Measurements from ENCODE around the gene OSR1. TPM values are rescaled to one million over a fixed set of nuclear protein-coding genes. Genes with fewer than 3 reads are reported as not detected.

Gene OSR1
- total and polyA plus RNA-seq, 10 of the 15 experiments (the other 5 are each of a cell fraction or from before 2014, with no cell fraction given): not detected

GRCh38 chr2:19347619-19348562 lies 10.5 kb downstream of the OSR1 start (continued):
- TF ChIP-seq MTA3 (IDR thresholded peaks at IDR 0.05; ENCODE audit: borderline replicate concordance, low read length): no peak
- TF ChIP-seq BACH1 (IDR thresholded peaks at IDR 0.05; ENCODE audit: borderline replicate concordance): no peak
- TF ChIP-seq SMC3 (IDR thresholded peaks at IDR 0.05; ENCODE audit: borderline replicate concordance, low read length): no peak
- TF ChIP-seq TCF12 (IDR thresholded peaks at IDR 0.05; ENCODE audit: low read depth, low read length): no peak
- TF ChIP-seq RFX5 (IDR thresholded peaks at IDR 0.05; ENCODE audit: low read depth, low read length): no peak
- TF ChIP-seq RBBP5 (conservative IDR thresholded peaks at IDR 0.05): no peak
- TF ChIP-seq IRF3 (IDR thresholded peaks at IDR 0.05): no peak
- TF ChIP-seq, protein P1, sequence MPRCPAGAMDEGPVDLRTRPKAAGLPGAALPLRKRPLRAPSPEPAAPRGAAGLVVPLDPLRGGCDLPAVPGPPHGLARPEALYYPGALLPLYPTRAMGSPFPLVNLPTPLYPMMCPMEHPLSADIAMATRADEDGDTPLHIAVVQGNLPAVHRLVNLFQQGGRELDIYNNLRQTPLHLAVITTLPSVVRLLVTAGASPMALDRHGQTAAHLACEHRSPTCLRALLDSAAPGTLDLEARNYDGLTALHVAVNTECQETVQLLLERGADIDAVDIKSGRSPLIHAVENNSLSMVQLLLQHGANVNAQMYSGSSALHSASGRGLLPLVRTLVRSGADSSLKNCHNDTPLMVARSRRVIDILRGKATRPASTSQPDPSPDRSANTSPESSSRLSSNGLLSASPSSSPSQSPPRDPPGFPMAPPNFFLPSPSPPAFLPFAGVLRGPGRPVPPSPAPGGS (IDR thresholded peaks at IDR 0.05; ENCODE audit: borderline replicate concordance, insufficient read depth, low read depth, low read length, poor library complexity, severe bottlenecking): no peak
- no peak; the same call in 1 of the 2 replicates for TF ChIP-seq LARP7 (IDR thresholded peaks at IDR 0.05)
- TF ChIP-seq, protein P2, sequence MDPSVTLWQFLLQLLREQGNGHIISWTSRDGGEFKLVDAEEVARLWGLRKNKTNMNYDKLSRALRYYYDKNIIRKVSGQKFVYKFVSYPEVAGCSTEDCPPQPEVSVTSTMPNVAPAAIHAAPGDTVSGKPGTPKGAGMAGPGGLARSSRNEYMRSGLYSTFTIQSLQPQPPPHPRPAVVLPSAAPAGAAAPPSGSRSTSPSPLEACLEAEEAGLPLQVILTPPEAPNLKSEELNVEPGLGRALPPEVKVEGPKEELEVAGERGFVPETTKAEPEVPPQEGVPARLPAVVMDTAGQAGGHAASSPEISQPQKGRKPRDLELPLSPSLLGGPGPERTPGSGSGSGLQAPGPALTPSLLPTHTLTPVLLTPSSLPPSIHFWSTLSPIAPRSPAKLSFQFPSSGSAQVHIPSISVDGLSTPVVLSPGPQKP (IDR thresholded peaks at IDR 0.05; ENCODE audit: low read depth, low read length): peak; percentile 51; the same call in 1 of the 2 replicates
- TF ChIP-seq EZH2 (IDR thresholded peaks at IDR 0.05; ENCODE audit: borderline replicate concordance, control insufficient read depth, low read depth, low read length): no peak
- no peak for TF ChIP-seq EP300 (IDR thresholded peaks at IDR 0.05; ENCODE audit: borderline replicate concordance in 1 of 2, control insufficient read depth in 1 of 2, low read depth in 2 of 2, low read length in 2 of 2)
- peak; percentile 89 for TF ChIP-seq FOXK2 (IDR thresholded peaks at IDR 0.05)
- peak; percentile 88 for TF ChIP-seq PML (IDR thresholded peaks at IDR 0.05; ENCODE audit: low read length)
- TF ChIP-seq SMAD1 (IDR thresholded peaks at IDR 0.05; ENCODE audit: low read depth, partially characterized antibody): peak; percentile 30
- peak; percentile 100 for TF ChIP-seq NBN (IDR thresholded peaks at IDR 0.05)
- peak; percentile 47; the same call in 1 of the 2 replicates for TF ChIP-seq MLLT1 (IDR thresholded peaks at IDR 0.05)
- no peak for TF ChIP-seq TCF7 (IDR thresholded peaks at IDR 0.05; ENCODE audit: borderline replicate concordance)
- no peak for TF ChIP-seq E2F4 (IDR thresholded peaks at IDR 0.05; ENCODE audit: low read depth, low read length)
- TF ChIP-seq, protein P3, sequence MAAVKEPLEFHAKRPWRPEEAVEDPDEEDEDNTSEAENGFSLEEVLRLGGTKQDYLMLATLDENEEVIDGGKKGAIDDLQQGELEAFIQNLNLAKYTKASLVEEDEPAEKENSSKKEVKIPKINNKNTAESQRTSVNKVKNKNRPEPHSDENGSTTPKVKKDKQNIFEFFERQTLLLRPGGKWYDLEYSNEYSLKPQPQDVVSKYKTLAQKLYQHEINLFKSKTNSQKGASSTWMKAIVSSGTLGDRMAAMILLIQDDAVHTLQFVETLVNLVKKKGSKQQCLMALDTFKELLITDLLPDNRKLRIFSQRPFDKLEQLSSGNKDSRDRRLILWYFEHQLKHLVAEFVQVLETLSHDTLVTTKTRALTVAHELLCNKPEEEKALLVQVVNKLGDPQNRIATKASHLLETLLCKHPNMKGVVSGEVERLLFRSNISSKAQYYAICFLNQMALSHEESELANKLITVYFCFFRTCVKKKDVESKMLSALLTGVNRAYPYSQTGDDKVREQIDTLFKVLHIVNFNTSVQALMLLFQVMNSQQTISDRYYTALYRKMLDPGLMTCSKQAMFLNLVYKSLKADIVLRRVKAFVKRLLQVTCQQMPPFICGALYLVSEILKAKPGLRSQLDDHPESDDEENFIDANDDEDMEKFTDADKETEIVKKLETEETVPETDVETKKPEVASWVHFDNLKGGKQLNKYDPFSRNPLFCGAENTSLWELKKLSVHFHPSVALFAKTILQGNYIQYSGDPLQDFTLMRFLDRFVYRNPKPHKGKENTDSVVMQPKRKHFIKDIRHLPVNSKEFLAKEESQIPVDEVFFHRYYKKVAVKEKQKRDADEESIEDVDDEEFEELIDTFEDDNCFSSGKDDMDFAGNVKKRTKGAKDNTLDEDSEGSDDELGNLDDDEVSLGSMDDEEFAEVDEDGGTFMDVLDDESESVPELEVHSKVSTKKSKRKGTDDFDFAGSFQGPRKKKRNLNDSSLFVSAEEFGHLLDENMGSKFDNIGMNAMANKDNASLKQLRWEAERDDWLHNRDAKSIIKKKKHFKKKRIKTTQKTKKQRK (IDR thresholded peaks at IDR 0.05; ENCODE audit: low read depth, low read length): no peak
